Stimulated activated CD4-positive, alpha-beta T cell treated with anti-CD3 and anti-CD28 coated beads, TNF-alpha, amount 100 ng/mL, for 24 hours (primary cell): ENCODE data around the gene SLC35F1.
"Not testable (repeated sequence)": the region's sequence is repeated elsewhere in the genome, so short reads cannot be mapped to it uniquely, and the experiment has no call there.

Experiments used
- DNase-seq, 3 experiments: peaks; one replicate each; pipeline ENCODE4 v3.0.0-alpha.2; 2020; ENCODE audit warnings: low read depth in 3 of 3

The SLC35F1 gene

DNA sequence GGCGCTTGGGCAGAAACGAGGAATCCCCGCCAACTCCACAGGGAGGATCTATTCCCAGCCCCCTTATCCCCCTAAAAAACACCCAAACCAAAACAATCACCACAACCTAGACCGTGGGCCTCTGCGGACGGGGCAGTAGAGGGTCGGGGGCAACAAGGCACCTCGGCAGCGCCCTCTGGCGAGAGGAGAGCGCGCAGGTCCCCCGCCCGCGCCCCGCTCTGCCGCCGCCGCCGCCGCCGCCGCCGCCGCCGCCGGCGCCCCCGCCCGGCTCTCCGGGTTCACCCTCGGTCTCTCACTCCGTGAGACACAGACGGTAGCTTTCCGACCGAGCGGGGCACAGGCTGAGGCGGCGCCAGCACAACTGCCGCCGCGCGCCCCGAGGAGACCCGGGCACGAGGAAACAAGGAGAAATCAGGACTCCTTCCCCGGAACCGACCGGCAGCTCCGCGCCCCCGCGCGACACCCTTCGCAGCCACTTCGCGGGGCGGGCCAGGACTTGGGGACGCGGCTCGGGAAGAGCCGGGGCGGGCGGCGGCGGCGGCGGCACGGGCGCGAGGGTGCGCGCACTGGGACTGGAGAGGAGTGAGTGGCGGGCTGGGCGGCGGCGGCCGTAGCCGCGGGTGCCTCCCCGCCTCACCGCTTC, at the start of gene SLC35F1:
Gene SLC35F1 (plus strand): TSS at position 307 of the 643 bp plus-strand sequence.
- DNase-seq, result peak in 1 of 3 experiments; percentile 25

DNA sequence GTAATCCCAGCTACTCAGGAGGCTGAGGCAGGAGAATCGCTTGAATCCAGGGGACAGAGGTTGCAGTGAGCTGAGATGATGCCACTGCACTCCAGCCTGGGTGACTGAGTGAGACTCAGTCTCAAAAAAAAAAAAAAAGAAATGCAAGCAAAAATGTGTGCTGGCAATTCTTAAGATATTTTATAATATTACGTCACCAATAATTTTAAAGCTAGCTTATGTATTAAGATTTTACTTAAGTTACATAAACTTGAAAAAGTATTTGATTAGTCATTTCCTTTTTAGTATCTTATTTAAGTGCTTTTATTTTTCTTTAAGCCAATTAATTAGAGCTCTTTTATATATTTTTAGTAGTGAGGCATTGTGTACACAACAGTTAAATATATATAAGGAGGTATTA, 48.5 kb upstream of the SLC35F1 start:
- not testable (repeated sequence) for DNase-seq

DNA sequence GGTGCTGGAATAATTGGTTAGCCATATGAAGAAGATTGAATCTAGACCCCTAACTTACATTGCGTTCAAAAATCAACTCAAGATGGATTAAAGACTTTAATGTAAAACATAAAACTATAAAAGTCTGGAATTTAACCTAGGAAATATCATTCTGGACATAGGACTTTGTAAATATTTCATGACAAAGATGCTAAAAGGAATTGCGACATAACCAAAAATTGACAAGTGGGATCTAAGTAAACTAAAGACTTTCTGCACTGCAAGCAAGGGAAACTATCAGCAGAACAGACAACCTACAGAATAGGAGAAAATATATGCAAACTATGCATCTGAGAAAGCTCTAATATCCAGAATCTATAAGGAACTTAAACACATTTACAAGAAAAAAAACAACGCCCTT, 45.5 kb upstream of the SLC35F1 start:
- DNase-seq, result no peak

DNA sequence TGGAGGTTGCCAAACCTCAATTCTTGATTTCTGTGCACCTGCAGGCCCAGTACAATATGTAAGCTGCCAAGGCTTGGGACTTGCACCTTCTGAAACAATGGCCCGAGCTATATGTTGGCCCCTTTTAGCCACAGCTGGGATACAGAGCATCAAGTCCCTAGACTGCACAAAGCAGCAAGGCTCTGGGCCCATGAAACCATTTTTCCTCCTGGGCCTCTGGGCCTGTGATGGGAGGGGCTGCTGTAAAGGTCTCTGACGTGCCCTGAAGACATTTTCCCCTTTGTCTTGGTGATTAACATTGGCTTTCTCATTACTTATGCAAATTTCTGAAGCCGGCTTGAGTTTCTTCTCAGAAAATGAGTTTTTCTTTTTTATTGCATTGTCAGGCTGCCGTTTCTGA, 40.5 kb upstream of the SLC35F1 start:
- no peak for DNase-seq

DNA sequence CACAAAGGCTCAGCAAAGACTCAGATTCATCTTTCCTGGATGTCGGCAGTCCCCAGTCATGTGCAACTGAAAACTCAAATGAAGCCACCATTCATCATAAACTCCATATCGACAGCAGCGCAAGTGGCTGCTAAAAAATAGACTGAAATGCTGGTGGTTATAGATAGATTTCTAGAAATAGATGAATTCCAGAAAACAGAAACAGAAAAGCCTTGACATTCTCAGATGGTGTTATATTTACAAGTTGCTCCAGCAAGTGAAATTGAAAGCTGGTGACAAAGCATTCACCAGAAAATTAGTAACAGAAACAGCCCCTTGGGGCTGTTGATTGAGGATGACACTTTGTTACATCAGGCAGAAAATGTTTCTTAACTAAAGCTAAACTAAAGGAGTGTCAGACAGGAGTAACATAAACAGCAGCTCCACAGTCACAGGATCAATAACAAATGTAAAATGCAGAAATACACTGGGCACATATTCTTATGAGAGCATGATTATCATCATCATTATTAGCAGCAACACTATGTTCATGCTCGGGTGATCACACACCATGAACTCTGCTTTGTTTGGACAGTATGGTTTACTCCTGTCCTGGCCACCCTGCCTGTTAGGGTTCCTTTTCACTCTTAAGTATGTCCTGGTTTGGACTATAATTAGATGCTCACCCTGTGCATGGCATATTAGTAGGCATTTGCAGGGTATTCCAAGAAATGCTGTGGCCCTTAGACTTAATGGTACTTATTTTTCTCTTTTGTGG, 36.4 kb upstream of the SLC35F1 start:
- no peak for DNase-seq

DNA sequence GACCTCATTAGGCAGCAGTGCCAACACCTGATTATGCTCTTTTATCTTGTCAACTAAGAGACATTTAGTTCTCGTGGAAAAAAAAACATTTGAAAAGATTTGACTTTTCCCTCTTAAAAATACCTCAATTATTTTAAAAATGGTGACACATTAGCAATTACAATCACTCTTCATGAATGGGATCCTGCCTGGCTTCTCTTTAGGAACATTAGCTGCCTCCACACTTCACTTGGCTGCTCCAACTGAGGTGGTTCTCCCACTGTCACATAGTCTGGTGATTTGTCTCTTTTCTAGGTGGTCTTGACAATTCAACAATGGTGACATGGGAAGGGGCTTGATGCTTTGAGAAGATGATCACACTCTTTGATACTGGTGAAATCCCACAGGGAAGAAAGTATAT, 26.2 kb upstream of the SLC35F1 start:
- DNase-seq, result no peak

DNA sequence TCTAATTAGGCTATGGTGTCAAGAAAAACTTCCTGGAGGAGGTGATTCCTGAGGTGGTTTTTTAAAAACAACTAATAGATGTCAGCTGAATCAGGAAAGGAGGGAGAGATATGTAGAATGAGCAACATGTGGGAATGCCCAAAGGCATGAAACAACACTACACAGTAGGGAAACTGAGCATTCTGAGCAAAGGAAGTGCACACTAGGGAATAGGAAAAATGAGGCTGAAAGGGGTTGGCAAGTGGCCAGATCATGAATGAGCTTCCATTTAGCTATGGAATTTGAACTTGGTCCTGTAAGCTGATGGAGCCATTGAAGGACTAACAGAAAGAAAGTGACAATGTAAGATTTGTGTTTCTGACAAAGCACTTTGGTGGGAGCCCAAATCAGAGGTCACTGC, 16.9 kb upstream of the SLC35F1 start:
- no peak for DNase-seq

DNA sequence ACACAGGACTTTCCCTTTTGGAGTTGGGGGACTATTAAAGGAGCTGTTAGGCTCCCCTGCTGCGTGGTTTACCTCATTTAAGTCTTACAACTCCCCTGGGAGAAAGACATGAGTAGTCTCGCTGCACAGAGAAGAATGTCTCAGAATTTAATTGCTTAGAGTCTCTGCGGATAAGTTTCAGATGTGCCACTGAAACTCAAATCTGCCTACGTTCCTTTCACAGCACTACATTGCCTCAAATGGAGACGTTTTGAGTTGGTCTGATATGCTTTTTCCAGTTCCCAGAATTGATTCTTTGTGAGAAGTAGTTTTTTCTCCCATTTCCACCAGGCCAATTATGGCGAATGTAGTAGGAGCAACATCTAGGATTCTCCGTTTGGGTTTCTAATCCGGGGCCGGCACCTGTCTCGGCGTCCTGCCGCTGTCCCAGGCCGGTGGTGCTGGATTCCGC, 532 bp upstream of the SLC35F1 start:
- no peak for DNase-seq

DNA sequence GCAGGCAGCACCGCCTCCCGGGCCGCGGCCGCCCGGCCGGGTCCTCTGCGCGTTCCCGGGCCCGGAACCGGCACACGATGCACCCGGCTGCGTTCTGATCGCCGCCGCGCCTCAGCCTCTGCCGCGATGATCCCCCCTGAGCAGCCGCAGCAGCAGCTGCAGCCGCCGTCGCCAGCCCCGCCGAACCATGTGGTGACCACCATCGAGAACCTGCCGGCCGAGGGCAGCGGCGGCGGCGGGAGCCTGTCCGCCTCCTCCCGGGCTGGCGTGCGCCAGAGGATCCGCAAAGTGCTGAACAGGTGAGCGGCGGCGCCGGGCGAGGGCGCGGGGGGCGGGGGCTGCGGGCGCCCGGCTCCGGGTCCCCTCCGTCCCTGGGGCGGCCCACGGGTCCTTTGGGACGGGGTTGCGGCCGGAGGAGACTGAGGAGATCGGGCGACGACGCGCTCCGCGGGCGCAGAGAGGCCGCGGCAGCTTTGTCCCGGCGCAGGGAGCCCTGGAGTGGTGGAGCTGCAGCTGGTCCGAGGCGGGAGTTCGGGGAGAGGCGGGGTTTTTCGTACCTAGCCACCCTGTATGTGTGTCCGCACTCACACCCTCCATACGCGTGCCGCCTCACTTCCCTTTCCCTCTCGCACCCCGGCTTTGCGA, 659 bp downstream of the SLC35F1 start:
- no peak for DNase-seq

DNA sequence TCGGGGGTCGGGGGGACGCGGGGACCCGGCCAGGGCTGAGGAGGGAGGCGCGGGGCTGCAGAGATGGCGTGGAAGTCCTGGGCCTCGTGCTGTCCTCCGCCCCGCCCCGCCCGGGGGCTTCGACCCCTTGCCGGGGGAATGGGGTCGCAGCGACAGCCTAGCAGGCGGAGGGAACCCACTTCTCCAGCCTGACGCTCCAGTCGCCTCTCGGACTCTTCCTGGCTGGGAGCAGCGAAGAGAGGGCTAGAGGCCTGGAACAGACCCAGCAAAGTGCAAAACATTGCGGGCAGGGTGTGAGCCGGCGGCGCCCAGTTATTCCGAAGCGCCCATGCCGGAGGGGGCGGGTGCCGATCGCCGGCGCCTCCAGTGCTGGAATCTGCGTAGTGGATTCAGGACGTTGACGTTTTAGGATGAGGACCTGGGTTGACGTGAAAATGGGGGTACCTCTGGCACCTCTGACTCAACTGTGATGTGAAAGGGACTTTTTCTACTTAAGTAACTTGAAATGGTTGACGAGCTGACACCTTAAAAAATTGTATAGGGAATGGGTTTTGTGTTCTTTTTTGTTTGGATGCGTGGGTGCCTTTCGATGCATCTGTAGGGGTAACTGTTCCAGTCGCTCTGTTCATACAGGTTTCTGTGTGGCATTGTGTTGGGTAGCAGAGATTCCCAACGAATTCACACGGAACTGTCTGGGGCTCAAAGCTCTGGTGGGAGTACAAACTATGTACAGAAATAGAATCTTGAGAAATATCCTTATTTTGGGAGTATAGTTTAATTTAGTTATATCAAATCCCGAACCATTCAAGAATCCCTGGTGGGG, 1.4 kb downstream of the SLC35F1 start:
- DNase-seq, result no peak

DNA sequence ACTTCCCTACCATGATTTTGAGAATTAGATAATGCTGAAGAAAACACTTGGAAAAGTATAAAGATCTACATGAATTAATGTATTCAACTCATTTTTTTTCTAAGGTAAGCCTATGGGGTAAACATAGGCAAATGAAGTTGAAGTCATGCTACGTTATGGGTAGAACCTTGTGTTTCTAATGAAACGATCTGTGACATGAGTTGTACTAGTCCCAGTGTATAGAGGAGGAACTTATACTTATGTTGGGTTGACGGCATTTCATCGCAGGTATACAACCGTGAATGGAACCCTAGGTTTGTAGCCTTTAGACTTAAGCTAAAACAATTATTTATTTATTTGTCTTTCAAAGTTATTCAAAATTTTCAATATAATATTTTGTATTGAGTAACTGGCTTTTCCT, 2.6 kb downstream of the SLC35F1 start:
- no peak for DNase-seq

DNA sequence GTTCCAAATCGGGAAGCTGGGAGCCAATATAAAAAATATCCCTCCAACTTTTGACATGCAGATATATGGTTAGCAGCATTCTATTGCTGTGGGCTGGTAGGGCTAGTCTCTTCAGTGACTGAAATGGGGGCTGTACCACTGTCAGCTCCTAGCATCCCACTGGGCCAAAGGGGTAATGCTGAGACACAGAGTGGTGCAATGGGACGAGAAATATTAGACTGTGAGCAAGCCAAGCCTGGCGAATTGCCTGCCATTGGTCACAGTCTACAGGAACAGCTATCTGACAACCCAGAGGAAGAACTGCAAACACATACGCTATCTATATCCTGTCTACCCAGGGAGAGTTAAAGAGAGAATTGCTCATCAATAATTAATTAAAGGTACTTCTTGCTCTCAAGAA, 3.5 kb downstream of the SLC35F1 start:
- DNase-seq, result no peak

DNA sequence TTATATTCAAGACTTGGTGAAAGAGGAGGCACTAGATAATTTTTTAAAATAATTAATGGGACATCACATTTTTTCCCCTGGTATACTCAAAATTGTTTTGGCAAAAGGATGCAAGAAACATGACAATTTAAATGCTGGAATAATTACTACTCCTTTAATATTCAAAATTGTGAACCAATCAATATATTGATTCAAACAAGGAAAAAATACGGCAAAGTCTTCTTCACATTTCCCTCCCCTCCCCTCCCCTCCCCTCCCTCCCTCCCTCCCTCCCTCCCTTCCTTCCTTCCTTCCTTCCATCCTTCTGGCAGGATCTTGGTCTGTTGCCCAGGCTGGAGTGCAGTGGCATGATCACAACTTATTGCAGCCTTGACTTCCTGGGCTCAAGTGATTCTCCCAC, 4.1 kb downstream of the SLC35F1 start:
- DNase-seq, result no peak

DNA sequence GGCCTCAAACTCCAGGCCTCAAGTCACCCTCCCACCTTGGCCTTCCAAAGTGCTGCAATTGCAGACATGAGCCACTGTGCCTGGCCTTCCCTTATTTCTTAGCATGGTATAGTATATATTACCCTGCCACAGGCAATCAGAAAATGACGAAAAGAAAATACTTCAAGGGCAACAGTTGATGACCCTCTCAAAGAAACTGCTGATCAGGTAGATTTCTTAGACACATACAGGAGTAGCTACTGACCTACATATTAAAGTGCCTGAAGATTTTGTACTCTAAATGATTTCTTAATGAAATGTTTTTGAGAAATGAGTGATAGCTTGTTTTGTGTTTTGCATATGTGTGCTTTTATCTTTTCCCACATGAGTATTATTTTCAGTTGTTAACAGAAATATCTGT, 4.6 kb downstream of the SLC35F1 start:
- DNase-seq, result no peak

DNA sequence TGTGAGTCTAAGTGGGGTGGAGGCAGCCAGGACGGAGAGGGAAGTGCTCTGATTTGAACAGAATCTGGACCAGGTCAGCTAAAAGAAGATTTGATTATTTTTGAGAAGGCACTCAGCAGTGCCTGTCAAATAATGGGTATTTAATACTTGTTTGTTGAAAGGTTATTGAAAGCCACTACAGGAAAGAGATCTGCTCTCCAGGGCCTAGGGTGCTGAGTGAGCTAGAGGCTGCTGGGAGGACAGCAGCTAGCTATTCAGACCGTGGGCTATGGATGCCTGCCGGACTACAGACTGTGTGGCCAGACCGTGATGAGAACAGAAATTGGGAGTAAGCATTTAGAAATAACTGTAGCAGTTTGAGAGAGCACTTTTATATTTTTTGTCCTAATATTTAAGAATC, 8.8 kb downstream of the SLC35F1 start:
- DNase-seq, result no peak

DNA sequence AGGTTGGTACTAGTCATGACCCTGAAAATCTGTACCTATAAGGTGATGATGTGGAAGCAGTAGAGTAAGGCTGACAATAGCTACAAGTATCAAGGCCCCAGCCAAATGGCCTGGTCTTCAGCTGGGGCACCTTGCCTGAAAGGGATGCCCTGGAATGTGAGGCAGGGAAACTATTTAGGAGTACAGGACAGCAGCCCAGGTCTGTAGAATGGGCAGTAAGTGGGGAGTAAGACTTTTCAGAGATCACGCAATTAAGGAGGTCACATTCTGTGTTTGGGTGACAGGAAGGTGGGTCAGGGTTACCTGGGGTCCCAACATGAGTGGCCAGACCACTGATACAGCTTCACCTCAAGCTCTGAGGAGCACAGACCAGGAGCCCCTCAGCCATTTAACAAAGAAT, 9.4 kb downstream of the SLC35F1 start:
- DNase-seq, result no peak

DNA sequence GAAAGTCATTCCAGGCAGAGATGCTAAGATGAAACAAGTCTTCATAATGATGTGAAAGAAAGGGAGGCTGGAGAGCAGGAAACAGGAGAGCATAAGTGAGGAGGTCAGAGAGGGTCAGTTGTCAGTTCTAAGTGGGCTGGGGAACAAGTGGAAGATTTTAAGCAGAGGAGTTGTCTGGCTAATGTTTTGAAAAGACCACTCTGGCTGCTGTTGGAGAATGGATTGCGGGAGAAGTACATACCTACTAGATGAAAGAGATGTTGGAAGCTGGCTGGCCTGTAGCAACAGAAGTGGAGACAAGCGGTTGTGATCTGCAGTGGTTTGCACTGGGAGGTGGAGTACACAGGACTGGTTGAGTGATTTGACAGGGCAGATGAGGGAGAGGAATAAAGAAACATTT, 10.1 kb downstream of the SLC35F1 start:
- DNase-seq, result no peak

DNA sequence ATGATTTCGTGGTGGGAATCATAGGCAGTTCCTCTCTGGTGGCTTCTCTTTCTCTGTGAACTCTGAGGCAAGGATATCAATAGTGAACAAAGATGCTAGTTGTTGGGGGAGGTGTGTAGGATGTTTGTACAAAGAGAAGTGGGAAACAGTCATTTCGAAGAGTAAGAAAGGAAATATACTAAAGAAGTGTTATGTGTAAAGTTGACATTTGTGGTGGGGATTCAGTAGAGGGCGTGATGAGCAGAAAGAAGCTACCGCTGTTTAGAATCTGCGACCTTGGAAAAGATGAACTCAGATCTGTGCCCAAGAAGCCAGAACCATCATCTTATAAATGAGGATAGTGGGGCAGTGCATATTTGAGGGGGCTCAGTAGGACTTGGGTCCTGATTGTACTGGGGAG, 11.4 kb downstream of the SLC35F1 start:
- DNase-seq, result no peak

DNA sequence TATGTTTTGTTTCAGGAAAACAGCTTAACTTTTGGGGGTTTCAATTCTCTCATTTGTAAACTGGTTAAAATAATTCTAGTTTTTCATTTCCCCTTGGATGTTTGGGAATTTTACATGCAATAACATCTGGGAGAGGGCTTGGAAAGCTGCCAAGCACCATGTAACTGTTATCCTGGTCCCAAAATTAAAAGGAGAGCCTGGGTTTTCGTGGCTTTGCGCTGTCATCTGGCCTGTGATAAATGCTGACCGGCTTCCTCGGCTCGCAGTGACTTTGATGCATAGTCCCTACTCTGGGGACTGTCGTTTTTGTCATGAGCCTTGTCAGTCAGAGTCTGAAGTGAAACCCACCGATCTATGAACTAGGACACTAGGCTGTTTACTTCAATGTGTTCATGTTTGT, 12.2 kb downstream of the SLC35F1 start:
- no peak for DNase-seq

DNA sequence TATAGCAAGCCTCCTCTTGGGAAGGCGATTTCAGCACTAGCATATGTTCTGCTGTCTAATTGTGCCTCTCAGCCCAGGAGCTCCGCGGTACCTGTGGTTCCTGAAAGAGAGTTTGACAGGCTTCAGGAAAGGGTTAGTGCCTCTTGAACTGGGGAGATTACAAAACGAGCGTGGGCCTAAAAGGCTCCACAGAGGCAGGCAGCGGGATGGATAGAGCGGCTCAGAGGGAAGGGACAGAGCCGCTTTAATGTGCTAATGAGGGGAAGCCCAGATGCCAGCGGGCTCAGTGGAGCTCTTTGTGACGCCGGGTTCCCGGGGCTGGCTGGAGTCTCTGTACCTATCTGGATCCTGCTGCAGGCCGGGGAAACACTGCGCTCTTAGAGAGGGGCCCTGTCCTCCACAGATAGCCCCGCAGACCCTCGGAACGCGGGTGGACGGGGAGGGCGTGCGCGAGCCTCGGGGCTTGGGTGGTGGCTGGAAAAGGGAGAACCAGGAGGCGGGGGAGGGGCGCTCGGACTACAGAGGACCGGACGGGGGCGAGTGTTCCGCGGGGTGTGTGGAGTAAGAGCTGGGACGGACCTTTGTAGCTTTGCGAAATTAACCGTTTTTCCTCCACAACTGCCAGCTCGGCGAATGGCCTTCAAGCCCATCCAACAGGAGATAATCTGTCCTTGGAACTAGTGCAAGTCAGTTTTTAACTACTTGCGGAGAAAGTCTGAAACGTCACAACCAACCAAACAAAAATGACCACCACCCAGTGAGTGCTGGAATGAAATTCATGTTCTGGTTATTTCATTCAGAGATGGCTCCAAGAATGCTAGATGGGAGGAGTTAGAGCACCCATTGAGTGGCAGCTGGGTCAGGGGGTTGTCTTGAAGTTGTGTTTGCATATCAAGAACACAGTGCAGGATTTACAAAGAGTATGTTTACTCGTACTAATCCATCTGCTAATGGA, 13.0 kb downstream of the SLC35F1 start:
- no peak for DNase-seq

DNA sequence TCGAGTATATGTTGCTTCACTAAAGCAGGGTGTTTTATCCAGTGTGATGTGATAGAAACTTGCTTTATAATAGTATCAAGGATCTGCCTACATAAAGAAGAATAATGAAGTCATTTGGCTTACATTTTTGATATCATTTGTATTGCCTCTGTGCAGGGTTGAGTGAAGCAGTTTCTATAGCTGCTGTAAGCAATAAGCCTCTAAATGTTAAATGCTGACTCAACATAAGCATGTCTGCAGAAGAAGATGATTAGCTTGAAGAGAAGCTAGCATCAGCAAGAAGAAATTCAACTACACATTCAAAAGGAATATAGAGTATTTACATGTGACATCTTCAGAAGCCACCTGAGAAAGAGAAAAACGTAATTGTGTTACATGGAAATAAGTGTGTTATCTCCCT, 17.6 kb downstream of the SLC35F1 start:
- DNase-seq, result no peak
